22Rv1 (cell line): ENCODE measurements around the gene ELMOD2.

Source experiments
- ZFX ChIP-seq: fragments of 450-650 bp; IDR thresholded peaks from 2 replicates; pipeline ENCODE4 v1.6.1; 2017; ENCODE audit warnings: antibody characterized with exemption, borderline replicate concordance
- TF ChIP-seq, protein P1 (sequence below): fragments of 450-650 bp; IDR thresholded peaks from 2 replicates; pipeline ENCODE4 v1.5.1; 2017; ENCODE audit warnings: mild to moderate bottlenecking

DNA sequence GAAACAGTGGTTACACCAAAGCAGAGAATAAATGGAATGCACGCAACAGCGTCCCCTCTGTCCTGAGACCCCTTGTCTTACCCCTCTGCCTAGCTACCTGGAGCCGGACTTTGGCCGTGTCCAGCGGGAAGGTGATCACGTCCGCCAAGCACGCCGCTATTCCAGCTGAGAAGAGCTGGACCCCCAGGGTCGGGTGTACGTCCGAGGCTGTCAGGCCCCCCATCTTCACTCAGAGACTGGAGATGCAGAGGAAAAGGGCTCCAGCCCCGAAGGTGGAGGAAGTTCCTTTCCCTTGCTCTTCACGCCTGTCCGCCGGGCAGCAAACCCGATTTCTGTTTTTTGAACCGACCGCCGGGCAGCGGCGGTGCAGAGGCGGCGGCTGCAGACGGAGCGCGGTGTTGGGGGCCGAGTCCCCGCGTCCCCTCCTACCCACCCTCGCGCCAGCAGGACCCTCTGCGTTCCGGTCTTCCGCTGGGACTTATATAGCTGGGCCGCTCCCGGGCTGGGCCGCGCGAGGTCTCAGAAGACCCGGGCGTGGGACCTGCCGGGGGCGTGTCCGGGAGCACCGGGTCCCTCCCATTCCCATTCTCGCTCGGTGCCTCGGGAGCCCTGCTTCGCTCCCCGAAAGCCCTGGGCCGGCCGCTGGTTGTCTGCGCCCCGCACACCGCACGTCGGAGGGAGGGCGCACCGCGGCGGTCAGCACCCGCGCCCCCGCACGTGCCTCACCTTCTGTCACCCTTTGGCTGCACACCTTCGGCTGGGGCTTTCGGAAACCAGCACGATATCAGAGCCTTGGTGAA lies 44.7 kb downstream of the ELMOD2 start, which contains the start of gene UCP1:
- TF ChIP-seq, protein P1, sequence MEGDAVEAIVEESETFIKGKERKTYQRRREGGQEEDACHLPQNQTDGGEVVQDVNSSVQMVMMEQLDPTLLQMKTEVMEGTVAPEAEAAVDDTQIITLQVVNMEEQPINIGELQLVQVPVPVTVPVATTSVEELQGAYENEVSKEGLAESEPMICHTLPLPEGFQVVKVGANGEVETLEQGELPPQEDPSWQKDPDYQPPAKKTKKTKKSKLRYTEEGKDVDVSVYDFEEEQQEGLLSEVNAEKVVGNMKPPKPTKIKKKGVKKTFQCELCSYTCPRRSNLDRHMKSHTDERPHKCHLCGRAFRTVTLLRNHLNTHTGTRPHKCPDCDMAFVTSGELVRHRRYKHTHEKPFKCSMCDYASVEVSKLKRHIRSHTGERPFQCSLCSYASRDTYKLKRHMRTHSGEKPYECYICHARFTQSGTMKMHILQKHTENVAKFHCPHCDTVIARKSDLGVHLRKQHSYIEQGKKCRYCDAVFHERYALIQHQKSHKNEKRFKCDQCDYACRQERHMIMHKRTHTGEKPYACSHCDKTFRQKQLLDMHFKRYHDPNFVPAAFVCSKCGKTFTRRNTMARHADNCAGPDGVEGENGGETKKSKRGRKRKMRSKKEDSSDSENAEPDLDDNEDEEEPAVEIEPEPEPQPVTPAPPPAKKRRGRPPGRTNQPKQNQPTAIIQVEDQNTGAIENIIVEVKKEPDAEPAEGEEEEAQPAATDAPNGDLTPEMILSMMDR: no peak
- no peak for TF ChIP-seq ZFX
